Activated CD4-positive, alpha-beta T cell treated with anti-CD3 and anti-CD28 coated beads for 36 hours (primary cell): ENCODE results near the gene ATP6V0E2. TPM values are rescaled to one million over a fixed set of nuclear protein-coding genes. Genes with fewer than 3 reads are reported as not detected.

Experiments used
- ATAC-seq: fragments of 200-7000 bp; cut with Tn5 transposase; one replicate; pipeline ENCODE4 v1.10.0; 2021; ENCODE audit warnings: mild to moderate bottlenecking, moderate library complexity
- CTCF ChIA-PET: fragments of 350-600 bp; sonication (Branson Sonifier 250); formaldehyde crosslinking; loops from one replicate; lab custom pipeline; 2021; ENCODE audit warnings: antibody characterized with exemption; lab: Charles Lee
- POLR2A ChIA-PET: fragments of 350-600 bp; sonication (Branson Sonifier 250); formaldehyde crosslinking; loops from one replicate; lab custom pipeline; 2021; ENCODE audit warnings: antibody characterized with exemption, inconsistent platforms; lab: Charles Lee
- DNase-seq: peaks from one replicate; pipeline ENCODE4 v3.0.0-alpha.2; 2020
- H3K27ac Mint-ChIP-seq: one replicate; pipeline ENCODE4 v1.8.0; 2021; ENCODE audit warnings: mixed read lengths
- H3K27me3 Mint-ChIP-seq: one replicate; pipeline ENCODE4 v1.8.0; 2021; ENCODE audit warnings: mixed read lengths
- H3K36me3 Mint-ChIP-seq: one replicate; pipeline ENCODE4 v1.8.0; 2021; ENCODE audit warnings: low read depth, mixed read lengths
- H3K4me1 Mint-ChIP-seq: one replicate; pipeline ENCODE4 v1.8.0; 2021; ENCODE audit warnings: mixed read lengths
- H3K4me3 Mint-ChIP-seq: one replicate; pipeline ENCODE4 v1.8.0; 2021; ENCODE audit warnings: mild to moderate bottlenecking, moderate library complexity, mixed read lengths
- H3K9me3 Mint-ChIP-seq: one replicate; pipeline ENCODE4 v1.8.0; 2021; ENCODE audit warnings: low read depth, mixed read lengths
- intact Hi-C, 2 experiments: fragments of 100-400 bp; cut with DNase I in 1 of 2; cut with micrococcal nuclease in 1 of 2; formaldehyde crosslinking; loops; one replicate each; pipeline versions ENCODE4 v1.14.2 to v1.15.1; 2022 to 2024; cut with DNase I, micrococcal nuclease
- total RNA-seq, 2 experiments: library from RNA; stranded (reverse); gene quantifications; one replicate each; pipeline ENCODE4 v1.2.3, GENCODE V29; 2021

The ATP6V0E2 gene
- total RNA-seq, 2 experiments from 2014 or later = 33.9 to 41.3 TPM

- DNase-seq = no peak
- CTCF ChIA-PET = no interaction called here
- POLR2A ChIA-PET = no interaction called here
- peaks cover 2% of the 10 kb centered on the region for H3K27me3 Mint-ChIP-seq
- no peaks in the 10 kb centered on the region for H3K9me3 Mint-ChIP-seq
- H3K36me3 Mint-ChIP-seq = no peaks in the 10 kb centered on the region
- H3K27ac Mint-ChIP-seq = no peak overlapping the region
- ATAC-seq = no peak
- H3K4me1 Mint-ChIP-seq = no peaks in the 10 kb centered on the region
- intact Hi-C loops = no loop called here
- no peak overlapping the region for H3K4me3 Mint-ChIP-seq
These were observed 42.0 kb upstream of the ATP6V0E2 start for GRCh38 chr7:149831741-149832219.

- H3K36me3 Mint-ChIP-seq = no peaks in the 10 kb centered on the region
- ATAC-seq = no peak
- H3K9me3 Mint-ChIP-seq = no peaks in the 10 kb centered on the region
- peaks cover 2% of the 10 kb centered on the region for H3K27me3 Mint-ChIP-seq
- ChIA-PET CTCF (no interaction called here), POLR2A (no interaction called here)
- no peak overlapping the region for H3K4me3 Mint-ChIP-seq
- peaks cover under 1% of the 10 kb centered on the region for H3K4me1 Mint-ChIP-seq
- H3K27ac Mint-ChIP-seq = no peak overlapping the region
- no peak for DNase-seq
- intact Hi-C loops = no loop called here
These were observed 41.3 kb upstream of the ATP6V0E2 start for GRCh38 chr7:149832332-149833041.

- Mint-ChIP-seq H3K4me1 (peaks cover 6% of the 10 kb centered on the region), H3K36me3 (no peaks in the 10 kb centered on the region), H3K27ac (no peak overlapping the region), H3K27me3 (peaks cover 2% of the 10 kb centered on the region), H3K9me3 (no peaks in the 10 kb centered on the region), H3K4me3 (no peak overlapping the region)
- POLR2A ChIA-PET = no interaction called here
- intact Hi-C loops = no loop called here
- no peak for DNase-seq
- ATAC-seq = no peak
- CTCF ChIA-PET = interaction anchor here (0.6 kb wide), 1 partner anchor 466 kb away, joined by 3 read pairs; no protein-coding TSS in a partner anchor
These were observed 40.2 kb upstream of the ATP6V0E2 start for GRCh38 chr7:149833495-149834130.

GRCh38 chr7:149834601-149835000 lies 39.2 kb upstream of the ATP6V0E2 start:
- H3K36me3 Mint-ChIP-seq = no peaks in the 10 kb centered on the region
- peaks cover 13% of the 10 kb centered on the region for H3K4me1 Mint-ChIP-seq
- POLR2A ChIA-PET = no interaction called here
- ATAC-seq (no peak), DNase-seq (peak; percentile 0)
- no peak overlapping the region for H3K4me3 Mint-ChIP-seq
- CTCF ChIA-PET = no interaction called here
- peaks cover 2% of the 10 kb centered on the region for H3K27me3 Mint-ChIP-seq
- intact Hi-C loops = no loop called here
- H3K27ac Mint-ChIP-seq = no peak overlapping the region
- H3K9me3 Mint-ChIP-seq = no peaks in the 10 kb centered on the region

GRCh38 chr7:149836434-149836833 lies 37.3 kb upstream of the ATP6V0E2 start:
- ATAC-seq (no peak), DNase-seq (no peak)
- no peak overlapping the region for H3K4me3 Mint-ChIP-seq
- ChIA-PET CTCF (no interaction called here), POLR2A (no interaction called here)
- no peaks in the 10 kb centered on the region for H3K9me3 Mint-ChIP-seq
- intact Hi-C loops = loop anchor here (5.0 kb wide), 2 partner anchors 119 to 214 kb away; no protein-coding TSS in a partner anchor
- H3K27ac Mint-ChIP-seq = no peak overlapping the region
- H3K36me3 Mint-ChIP-seq = peaks cover 2% of the 10 kb centered on the region
- peaks cover 24% of the 10 kb centered on the region for H3K4me1 Mint-ChIP-seq
- H3K27me3 Mint-ChIP-seq = peaks cover 2% of the 10 kb centered on the region

GRCh38 chr7:149837564-149838223 lies 36.1 kb upstream of the ATP6V0E2 start:
- Mint-ChIP-seq H3K4me1 (peaks cover 28% of the 10 kb centered on the region), H3K4me3 (peak overlapping the region; percentile 78), H3K36me3 (peaks cover 2% of the 10 kb centered on the region), H3K27me3 (no peaks in the 10 kb centered on the region), H3K27ac (no peak overlapping the region), H3K9me3 (no peaks in the 10 kb centered on the region)
- intact Hi-C loops = loop anchor here (1.0 to 5.0 kb wide), 11 partner anchors 33 to 1389 kb away; partner anchors contain the start of genes ABCB8 (in 1 of the 2), ABCF2 (in 1 of the 2), ATP6V0E2 (in 1 of the 2) and SLC4A2 (in 1 of the 2)
- no peak for DNase-seq
- no peak for ATAC-seq
- CTCF ChIA-PET = interaction anchor here (1.0 to 2.2 kb wide), 5 partner anchors 17 to 95 kb away, joined by 3 to 9 read pairs (median 5); partner anchors contain the start of gene ATP6V0E2
- POLR2A ChIA-PET = interaction anchor here (0.6 to 1.2 kb wide), 3 partner anchors 30 to 46 kb away, joined by 3 to 4 read pairs (median 3); no protein-coding TSS in a partner anchor

GRCh38 chr7:149838224-149838991 lies 35.4 kb upstream of the ATP6V0E2 start, which contains the start of gene ZNF862:
Gene ZNF862 (plus strand): TSS chr7:149838375. CDS start chr7:149838612, 237 bp downstream.
- no peaks in the 10 kb centered on the region for H3K9me3 Mint-ChIP-seq
- ATAC-seq = peak; percentile 98
- CTCF ChIA-PET = interaction anchor here (1.0 to 2.3 kb wide), 8 partner anchors 10 to 96 kb away, joined by 3 to 16 read pairs (median 6); partner anchors contain the start of gene ATP6V0E2
- intact Hi-C loops = loop anchor here (1.0 to 5.0 kb wide), 11 partner anchors 32 to 1388 kb away; partner anchors contain the start of genes ABCB8 (in 1 of the 2), ABCF2 (in 1 of the 2), ATP6V0E2 (in 1 of the 2) and SLC4A2 (in 1 of the 2)
- H3K36me3 Mint-ChIP-seq = peaks cover 2% of the 10 kb centered on the region
- peak; percentile 98 for DNase-seq
- no peaks in the 10 kb centered on the region for H3K27me3 Mint-ChIP-seq
- H3K4me3 Mint-ChIP-seq = peak within 1 kb of the TSS; percentile 78
- H3K4me1 Mint-ChIP-seq = peaks cover 28% of the 10 kb centered on the region
- POLR2A ChIA-PET = interaction anchor here (0.5 to 1.2 kb wide), 5 partner anchors 13 to 125 kb away, joined by 3 to 4 read pairs (median 3); no protein-coding TSS in a partner anchor
- peak within 1 kb of the TSS; percentile 74 for H3K27ac Mint-ChIP-seq

- ChIA-PET CTCF (interaction anchor here (0.7 to 2.3 kb wide), 9 partner anchors 9 to 126 kb away, joined by 3 to 16 read pairs (median 5); partner anchors contain the start of gene ATP6V0E2), POLR2A (interaction anchor here (0.5 kb wide), 1 partner anchor 13 kb away, joined by 3 read pairs; no protein-coding TSS in a partner anchor)
- DNase-seq = peak; percentile 3
- H3K4me3 Mint-ChIP-seq = peak overlapping the region; percentile 78
- no peaks in the 10 kb centered on the region for H3K9me3 Mint-ChIP-seq
- H3K27ac Mint-ChIP-seq = peak overlapping the region; percentile 58
- no peaks in the 10 kb centered on the region for H3K27me3 Mint-ChIP-seq
- H3K4me1 Mint-ChIP-seq = peaks cover 29% of the 10 kb centered on the region
- H3K36me3 Mint-ChIP-seq = peaks cover 2% of the 10 kb centered on the region
- intact Hi-C loops = loop anchor here (1.0 to 5.0 kb wide), 11 partner anchors 32 to 1388 kb away; partner anchors contain the start of genes ABCB8 (in 1 of the 2), ABCF2 (in 1 of the 2), ATP6V0E2 (in 1 of the 2) and SLC4A2 (in 1 of the 2)
- no peak for ATAC-seq
These were observed 34.8 kb upstream of the ATP6V0E2 start for GRCh38 chr7:149838992-149839408.

- Mint-ChIP-seq H3K36me3 (peaks cover 2% of the 10 kb centered on the region), H3K27me3 (no peaks in the 10 kb centered on the region), H3K9me3 (no peaks in the 10 kb centered on the region), H3K27ac (peak overlapping the region; percentile 27), H3K4me3 (peak overlapping the region; percentile 78), H3K4me1 (peaks cover 33% of the 10 kb centered on the region)
- ChIA-PET CTCF (interaction anchor here (0.6 to 2.3 kb wide), 10 partner anchors 8 to 202 kb away, joined by 3 to 16 read pairs (median 4); no protein-coding TSS in a partner anchor), POLR2A (no interaction called here)
- ATAC-seq (no peak), DNase-seq (no peak)
- intact Hi-C loops = loop anchor here (2.0 to 5.0 kb wide), 6 partner anchors 31 to 1387 kb away; partner anchors contain the start of genes ABCF2 (in 1 of the 2), SLC4A2 (in 1 of the 2) and ZNF746 (in 1 of the 2)
These were observed 33.8 kb upstream of the ATP6V0E2 start for GRCh38 chr7:149839933-149840332.

- DNase-seq (peak; percentile 2), ATAC-seq (no peak)
- no peak overlapping the region for H3K4me3 Mint-ChIP-seq
- no peaks in the 10 kb centered on the region for H3K27me3 Mint-ChIP-seq
- H3K9me3 Mint-ChIP-seq = no peaks in the 10 kb centered on the region
- POLR2A ChIA-PET = no interaction called here
- no peak overlapping the region for H3K27ac Mint-ChIP-seq
- peaks cover 8% of the 10 kb centered on the region for H3K36me3 Mint-ChIP-seq
- intact Hi-C loops = no loop called here
- peaks cover 32% of the 10 kb centered on the region for H3K4me1 Mint-ChIP-seq
- CTCF ChIA-PET = interaction anchor here (0.7 to 1.1 kb wide), 3 partner anchors 17 to 55 kb away, joined by 3 read pairs; no protein-coding TSS in a partner anchor
These were observed 30.2 kb upstream of the ATP6V0E2 start for GRCh38 chr7:149843566-149843965.
